HG03432 (cell line): Measurements from ENCODE around the gene SHANK1.
"Not testable (repeated sequence)": the region's sequence is repeated elsewhere in the genome, so short reads cannot be mapped to it uniquely, and the experiment has no call there.

Experiments used
- ATAC-seq: cut with Tn5 transposase; IDR thresholded peaks from one replicate; pipeline ENCODE4 v1.9.1; 2021; ENCODE audit warnings: mild to moderate bottlenecking, moderate library complexity; ENCODE audit not compliant: unreplicated experiment

Gene SHANK1

DNA sequence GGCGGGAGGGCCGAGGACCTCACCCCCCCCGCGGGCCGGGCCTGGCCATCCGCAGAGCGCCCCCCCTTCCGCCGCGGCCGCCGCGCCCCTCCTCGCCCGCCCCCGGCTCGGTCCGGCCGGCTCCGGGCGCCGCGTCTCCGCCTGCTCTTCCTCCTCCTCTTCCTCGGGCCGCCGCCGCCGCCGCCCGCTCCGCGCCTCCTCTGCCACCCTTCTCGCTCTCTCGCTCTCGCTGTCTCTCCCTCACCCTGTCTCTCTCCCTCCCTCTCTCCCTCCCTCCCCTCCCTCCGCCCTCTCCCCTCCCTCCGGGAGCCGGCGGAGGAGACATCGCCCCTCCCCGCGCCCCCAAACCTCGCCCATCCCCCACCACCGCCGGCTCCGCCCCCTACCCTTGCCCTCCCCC is at the start of gene SHANK1:
Gene SHANK1, minus strand, starts transcription at position 237 of the 400 bp plus-strand sequence. CDS start 2,883 bp downstream, outside the sequence.
- ATAC-seq = no peak

DNA sequence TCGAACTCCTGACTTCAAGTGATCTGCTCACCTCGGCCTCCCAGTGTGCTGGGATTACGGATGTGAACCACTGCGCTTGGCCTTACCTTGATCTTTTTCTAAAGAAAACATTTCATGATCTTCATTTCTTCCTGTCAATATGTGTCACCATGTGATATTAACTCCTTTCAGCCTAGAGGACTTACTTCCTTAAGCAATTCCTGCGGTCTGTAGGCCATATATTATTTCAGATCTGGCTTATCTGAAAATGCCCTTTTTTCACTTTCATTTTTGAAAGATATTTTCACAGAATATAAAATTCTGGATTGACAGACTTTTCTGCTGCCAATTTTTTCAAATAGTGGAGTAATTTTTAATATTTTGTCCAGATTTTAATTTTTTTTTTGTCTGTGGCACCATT is 48.7 kb upstream of the SHANK1 start:
- no peak for ATAC-seq

DNA sequence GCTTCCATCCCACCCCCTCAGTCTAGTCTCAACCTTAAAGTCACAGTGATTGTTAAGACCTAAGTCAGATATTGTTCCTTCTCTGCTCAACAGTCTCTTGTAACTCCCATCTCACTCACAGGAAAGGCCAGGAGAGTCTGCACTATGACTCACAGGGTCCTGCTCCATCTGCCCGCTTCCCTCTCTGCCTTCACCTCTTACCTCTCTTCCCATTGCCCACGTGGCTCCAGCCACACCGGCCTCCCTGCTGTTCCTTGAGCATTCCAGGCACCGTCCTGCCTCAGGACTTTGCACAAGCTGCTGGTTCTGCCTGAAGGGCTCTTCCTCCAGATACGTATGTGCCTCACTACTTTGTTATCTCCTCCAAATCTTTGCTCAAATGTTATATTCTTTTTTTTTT is 47.7 kb upstream of the SHANK1 start:
- not testable (repeated sequence) for ATAC-seq

DNA sequence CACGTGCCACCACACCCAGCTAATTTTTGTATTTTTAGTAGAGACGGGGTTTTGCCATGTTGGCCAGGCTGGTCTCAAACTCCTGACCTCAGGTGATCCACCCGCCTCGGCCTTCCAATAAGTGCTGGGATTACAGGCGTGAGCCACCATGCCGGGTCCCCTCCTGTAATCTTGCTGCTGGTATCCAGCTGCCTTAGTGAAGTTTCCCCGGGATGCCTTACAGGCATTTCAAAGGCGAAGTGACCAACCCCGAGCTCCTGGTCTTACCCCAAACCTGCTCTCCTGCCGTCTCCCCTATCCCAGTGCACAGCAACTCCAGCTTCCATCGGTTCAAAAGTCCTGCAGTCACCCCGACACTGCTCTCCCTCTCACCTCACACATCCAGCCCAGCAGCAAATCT is 47.1 kb upstream of the SHANK1 start:
- not testable (repeated sequence) for ATAC-seq

DNA sequence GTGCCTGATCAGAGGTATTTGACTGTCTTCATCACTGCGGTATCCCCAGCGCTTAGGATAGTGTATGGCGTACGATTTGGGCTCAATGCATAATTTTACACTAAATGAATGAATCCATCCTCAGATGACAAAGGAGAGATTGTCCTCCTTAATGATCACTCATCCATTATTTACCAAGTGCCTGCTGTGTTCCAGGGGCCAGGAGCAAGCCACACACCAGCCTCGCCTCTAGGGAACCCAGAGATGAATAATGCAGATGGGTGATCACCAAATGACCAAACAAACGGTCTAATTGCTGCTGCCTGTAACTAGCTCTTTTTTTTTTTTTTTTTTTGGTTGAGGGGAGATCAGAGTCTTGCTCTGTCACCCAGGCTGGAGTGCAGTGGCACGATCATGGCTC is 44.8 kb upstream of the SHANK1 start:
- ATAC-seq = no peak

DNA sequence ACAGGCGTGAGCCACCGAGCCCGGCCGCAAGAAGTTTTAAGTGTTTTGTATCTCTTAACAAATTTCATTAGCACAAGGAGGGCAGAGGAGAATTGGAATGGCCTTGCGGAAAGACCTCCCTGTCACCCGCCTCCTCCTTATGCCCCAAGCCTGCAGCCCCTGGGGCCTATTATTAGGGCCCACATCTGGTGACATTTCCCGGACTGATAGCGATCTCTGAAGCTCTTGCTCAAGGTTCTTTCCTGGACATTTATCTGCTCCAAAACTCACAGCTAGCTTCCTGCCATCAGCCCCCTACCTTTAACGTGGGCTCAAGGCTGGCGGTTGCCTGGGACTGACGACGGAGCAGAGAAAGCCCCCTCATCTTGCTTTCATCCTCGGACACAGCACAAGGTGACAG is 43.9 kb upstream of the SHANK1 start:
- ATAC-seq = not testable (repeated sequence)

DNA sequence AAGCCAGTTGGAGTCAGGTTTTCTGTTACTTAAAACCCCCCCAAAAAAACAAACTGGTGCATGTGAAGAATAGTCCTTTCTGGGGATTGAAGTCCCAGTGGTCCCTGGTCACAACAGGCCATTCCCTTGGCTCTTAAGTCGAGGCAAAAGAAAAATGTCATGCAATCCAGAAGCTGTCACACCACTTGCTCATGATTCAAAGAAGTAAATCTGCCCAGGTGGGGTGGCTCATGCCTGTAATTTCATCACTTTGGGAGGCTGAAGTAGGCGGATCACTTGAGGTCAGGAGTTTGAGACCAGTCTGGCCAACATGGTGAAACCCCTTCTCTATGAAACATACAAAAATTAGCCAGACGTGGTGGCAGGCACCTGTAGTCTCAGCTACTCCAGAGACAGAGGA is 41.9 kb upstream of the SHANK1 start:
- not testable (repeated sequence) for ATAC-seq

DNA sequence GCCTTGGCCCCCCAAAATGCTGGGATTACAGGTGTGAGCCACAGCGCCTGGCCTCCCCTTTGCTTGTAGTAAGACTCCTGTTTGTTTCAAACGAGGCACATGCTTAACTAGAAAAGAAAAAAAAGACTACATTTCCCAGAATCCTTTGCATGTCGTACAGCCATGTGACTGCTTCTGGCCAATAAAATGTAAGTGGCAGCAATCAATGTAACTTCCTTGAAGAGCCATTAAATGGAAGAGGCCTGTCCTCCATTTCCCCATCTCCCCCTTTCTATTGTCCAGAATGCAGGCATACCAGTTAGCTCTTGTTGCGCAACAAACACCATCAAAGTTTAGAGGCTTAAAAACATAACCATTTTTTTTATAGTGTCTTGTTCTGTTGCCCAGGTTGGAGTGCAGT is 40.3 kb upstream of the SHANK1 start:
- no peak for ATAC-seq

DNA sequence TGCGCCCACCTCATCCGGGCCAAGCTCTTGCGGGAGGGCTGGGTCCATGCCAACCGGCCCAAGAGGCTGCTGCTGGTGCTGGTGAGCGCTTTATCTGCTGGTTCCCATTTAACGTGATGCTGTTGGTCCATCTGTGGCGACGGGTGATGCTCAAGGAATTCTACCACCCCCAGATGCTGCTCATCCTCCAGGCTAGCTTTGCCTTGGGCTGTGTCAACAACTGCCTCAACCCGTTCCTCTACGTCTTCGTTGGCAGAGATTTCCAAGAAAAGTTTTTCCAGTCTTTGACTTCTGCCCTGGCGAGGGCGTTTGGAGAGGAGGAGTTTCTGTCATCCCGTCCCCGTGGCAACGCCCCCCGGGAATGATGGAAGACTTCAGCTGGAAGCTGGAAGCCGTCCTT is 39.5 kb upstream of the SHANK1 start:
- not testable (repeated sequence) for ATAC-seq

DNA sequence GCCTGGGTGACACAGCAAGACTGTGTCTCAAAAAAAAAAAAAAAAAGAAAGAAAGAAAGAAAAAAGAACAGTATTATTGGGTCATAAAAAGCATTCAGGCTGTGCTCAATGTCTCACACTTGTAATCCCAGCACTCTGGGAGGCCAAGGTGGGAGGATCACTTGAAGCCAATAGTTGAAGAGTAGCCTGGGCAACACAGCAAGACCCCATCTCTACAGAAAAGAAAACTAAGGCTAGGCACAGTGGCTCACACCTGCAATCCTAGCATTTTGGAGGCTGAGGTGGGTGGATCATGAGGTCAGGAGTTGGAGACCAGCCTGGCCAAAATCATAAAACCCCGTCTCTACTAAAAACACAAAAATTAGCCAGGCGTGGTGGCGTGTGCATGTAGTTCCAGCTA is 38.0 kb upstream of the SHANK1 start:
- not testable (repeated sequence) for ATAC-seq

DNA sequence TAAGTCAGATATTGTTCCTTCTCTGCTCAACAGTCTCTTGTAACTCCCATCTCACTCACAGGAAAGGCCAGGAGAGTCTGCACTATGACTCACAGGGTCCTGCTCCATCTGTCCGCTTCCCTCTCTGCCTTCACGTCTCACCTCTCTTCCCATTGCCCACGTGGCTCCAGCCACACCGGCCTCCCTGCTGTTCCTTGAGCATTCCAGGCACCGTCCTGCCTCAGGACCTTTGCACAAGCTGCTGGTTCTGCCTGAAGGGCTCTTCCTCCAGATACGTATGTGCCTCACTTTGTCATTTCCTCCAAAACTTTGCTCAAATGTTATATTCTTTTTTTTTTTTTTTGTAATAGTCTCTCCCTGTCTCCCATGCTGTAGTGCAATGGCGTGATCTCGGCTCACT is 36.6 kb upstream of the SHANK1 start:
- not testable (repeated sequence) for ATAC-seq

DNA sequence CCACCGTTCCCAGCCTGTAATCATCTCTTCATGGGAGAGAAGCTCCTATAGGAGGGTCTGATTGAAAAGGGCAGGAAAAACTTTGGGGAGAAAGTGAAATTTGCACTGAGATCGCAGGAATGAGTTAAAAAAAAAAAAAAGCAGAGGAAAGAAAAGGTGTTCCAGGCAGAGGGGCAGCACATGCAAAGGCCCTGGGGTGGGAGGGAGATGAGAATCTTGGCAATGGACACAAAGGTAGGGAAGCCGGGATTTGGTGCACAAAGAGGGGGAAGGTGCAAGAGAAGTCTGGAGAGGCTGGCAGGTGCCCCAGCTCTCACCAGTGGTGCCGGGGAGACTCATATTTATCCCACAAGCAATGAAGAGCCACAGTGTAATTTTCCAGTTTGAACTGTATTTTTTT is 34.3 kb upstream of the SHANK1 start:
- no peak for ATAC-seq

DNA sequence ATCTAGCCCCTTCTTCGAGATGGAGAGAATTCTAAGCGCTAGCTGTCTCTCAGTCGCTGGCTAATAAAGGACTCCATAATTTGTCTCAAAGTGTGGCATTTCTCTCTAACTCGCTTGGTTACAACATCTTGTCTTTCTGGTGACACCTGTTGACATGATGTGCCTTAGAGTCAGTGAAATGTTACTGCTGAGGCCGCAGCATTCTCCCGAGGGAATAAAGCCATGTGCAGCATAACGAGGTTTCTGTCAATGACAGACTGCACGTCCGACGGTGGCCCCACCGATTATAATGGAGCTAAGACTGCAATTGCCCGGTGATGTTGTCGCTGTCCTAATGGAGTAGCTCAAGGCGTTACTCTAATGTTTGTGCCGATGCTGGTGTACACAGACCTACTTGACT is 30.4 kb upstream of the SHANK1 start:
- ATAC-seq = no peak

DNA sequence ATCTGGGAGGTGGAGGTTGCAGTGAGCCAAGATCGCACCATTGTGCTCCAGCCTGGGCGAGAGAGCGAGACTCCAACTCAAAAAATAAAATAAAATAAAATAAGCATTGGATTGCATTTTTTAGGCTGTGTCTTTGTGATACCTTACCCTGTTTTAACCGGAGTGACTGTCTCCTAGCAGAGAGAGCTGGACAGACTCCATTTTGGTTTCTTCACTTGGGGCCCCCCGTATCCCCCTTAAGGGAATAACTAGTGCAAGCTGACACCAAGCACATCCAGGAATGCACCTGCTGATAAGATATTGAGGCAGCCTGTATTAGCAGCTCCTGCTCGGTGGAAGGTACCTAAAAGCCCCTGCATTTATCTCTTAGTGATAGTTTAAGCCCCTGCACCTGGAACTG is 29.9 kb upstream of the SHANK1 start:
- no peak for ATAC-seq

DNA sequence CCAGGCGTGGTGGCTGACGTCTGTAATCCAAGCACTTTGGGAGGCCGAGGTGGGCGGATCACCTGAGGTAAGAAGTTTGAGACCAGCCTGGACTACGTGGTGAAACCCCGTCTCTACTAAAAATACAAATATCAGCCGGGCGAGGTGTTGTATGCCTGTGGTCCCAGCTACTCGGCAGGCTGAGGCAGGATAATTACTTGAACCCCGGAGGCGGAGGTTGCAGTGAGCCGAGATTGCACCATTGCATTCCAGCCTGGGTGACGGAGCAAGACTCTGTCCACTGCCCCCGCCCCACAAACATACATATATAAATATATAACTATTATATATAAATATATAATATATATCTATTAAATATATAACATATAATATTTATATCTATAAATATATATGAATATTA is 27.5 kb upstream of the SHANK1 start:
- not testable (repeated sequence) for ATAC-seq

DNA sequence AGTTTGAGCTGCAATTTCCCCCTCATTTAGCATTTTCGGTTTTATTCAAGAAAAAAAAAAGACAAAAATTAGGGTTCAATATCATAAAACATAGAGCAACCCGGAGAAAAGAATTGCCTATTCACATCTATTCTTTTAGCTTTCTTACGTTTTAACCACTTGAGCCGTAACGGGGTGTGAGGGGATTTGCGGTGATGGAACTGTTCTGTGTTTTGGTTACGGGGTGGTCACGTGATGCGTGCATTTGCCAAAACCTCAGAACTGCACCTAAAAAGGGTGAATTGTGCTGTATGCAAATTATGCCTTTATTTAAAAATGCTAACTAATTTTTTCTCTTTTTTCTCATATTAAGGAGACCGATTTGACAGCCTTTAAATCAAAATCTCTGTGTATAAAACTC is 25.6 kb upstream of the SHANK1 start:
- no peak for ATAC-seq

DNA sequence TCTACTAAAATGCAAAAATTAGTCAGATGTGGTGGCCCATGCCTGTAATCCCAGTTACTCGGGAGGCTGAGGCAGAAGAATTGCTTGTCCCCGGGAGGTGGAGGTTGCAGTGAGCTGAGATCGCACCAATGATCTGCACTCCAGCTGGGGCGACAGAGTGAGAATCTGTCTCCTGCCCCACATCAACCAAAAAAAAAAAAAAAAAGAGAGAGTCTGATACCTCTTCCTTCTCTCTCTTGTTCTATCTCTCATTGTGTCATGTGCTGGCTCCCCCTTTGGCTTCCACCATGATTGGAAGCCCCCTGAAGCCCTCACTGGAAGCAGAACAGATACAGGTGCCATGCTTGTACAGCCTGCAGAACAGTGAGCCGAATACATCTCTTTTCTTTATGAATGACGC is 23.9 kb upstream of the SHANK1 start:
- no peak for ATAC-seq

DNA sequence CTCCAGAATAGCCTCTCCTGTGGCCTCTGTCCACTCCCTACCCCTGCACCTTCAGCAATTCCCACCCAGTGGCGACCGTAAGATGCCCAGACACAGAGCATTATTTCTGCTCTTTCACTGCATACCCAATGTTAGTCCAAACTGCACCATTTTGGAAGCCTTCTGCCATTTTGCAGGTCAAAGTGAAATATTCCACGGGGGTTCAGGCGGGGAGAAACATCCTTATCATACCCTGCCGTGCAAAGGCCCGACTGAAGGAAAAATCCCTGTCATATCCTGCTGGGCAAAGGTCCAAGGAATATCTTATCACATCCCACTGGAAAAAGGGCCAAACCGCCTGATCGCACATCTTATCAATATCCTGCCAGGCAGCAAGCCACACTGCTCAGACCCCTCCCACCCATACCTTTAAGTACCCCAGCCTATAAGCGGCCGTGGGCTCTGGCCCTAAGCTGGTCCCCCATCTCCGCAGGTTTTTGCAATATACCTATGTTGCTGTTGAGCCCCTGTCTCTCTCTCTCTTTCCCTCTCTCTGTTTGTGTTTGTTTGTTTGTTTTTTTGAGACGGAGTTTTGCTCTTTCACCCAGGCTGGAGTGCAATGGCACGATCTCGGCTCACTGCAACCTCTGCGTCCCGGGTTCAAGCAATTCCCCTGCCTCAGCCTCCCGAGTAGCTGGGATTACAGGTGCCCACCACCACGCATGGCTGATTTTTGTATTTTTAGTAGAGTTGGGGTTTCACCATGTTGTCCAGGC is 21.8 kb upstream of the SHANK1 start:
- ATAC-seq = no peak

DNA sequence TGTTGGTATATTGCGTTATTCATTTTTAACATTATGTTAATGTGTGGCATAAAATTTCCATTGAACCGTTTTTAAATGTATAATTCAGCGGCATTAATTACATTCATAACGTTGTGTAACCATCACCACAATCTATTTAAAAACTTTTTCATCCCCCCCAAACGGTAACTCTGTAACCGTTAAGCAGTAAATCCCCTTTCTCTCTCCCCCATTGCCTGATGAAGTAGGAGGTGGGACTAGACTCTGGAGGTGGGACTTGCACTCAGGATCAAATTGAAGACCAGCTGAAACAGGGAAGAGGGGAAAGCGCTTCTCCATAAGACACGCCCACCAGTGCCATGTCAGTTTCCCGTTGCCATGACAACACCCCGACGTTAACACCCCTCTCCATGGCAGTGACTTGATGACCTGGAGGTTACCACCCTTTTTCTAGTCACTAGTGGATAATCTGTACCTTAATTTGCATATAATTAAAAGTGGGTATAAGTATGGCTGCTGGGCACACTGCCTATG is 20.4 kb upstream of the SHANK1 start:
- no peak for ATAC-seq

DNA sequence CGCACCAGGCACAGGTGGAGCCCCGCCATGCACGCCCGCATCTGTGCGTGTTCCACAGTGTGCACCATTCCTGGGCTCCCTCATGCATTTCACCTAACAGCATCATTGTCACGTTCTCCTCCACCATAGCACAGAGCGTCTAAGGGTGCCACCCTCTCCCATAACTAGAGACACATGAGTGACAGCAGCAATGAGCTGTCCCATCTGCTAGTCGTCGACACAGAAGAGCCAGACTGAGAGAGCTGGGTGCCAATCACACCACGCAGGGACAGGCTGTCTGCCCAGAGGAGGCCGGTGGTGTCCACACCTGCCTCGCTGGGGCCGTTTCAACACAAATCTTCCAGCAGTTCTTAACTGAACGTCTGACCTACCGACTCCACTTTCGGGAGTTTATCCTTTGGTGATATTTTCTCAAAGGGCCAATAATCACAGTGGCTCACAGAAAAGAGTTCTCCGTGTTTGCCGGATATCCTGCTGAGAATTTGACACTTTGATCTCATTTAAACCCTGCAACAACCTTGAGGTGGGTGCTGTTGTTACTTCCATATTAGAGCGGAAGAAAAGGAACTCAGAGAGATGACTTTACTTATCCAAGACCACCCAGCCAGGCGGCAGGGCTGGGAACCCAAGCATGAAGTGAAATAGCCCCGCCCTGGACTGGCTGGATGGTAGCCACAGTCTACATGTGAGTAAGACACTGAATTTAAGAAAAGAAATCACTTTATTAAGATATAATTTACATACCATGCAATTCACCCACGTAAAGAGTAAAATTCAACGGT is 19.7 kb upstream of the SHANK1 start:
- no peak for ATAC-seq

DNA sequence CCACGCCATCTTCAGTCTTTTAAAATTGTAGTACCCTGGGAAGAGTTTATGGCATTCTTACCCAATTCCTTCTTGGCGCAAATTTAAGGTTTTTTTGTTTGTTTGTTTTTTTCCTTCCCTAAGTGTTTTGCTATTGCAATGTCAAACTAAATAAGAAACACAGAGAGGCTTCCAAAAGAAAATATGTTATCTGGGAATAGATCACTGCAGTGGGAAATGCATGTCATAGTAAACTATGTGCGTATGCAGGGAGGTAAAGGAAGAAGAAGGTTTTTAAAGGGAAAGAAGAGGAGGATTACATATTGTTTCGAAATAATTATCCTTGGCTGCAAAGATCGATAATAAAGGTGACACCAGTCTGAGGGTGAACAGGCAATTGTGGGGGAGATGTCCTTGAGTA is 16.7 kb upstream of the SHANK1 start:
- ATAC-seq = no peak

DNA sequence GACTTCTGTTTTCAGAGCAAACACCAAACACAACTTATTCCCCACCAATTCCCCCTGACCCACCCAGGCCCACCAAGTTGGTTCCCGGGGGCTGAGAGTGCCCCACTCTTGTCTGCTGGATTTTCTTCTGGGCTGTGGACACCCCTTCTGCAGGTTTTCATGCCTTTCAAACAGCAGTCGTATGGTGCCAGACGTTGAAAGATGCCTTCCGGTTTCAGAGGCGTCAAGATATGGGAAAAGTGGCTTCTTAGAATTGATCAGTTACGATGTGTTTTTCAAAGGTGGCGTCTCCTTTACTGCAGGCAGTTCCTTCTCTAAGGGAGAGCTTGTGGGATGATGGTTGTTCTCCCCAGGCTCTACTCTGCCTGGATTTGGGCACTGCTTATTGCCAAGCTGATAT is 16.3 kb upstream of the SHANK1 start:
- ATAC-seq = no peak
